ENCODE measurements around the gene MLEC. TPM values are rescaled to one million over a fixed set of nuclear protein-coding genes. Genes with fewer than 3 reads are reported as not detected.
A peak's percentile ranks its signal among the peaks of the same experiment; 100 is the strongest.

The MLEC gene
- total and polyA plus RNA-seq, 9 of the 15 experiments (the other 6 are each of a cell fraction or from before 2014, with no cell fraction given), result 18.5 to 108 (median 57.8) TPM

- TF ChIP-seq CGGBP1 (CRISPR knock-in tag; IDR thresholded peaks at IDR 0.05), result no peak
- peak; percentile 54 for TF ChIP-seq NEUROD1 (IDR thresholded peaks at IDR 0.05; ENCODE audit: borderline replicate concordance, low read depth, low read length, partially characterized antibody)
- peak; percentile 23; the same call in 1 of the 2 replicates for TF ChIP-seq BHLHE40 (IDR thresholded peaks at IDR 0.05; ENCODE audit: low read length)
- TF ChIP-seq POLR2G (IDR thresholded peaks at IDR 0.05; ENCODE audit: low read depth, low read length), result peak; percentile 83
- TF ChIP-seq ZNF384 (IDR thresholded peaks at IDR 0.05; ENCODE audit: low read depth, low read length), result no peak
- peak in 1 of 2 experiments; percentile 68; a peak in 1 of 4 replicates for TF ChIP-seq BCLAF1 (IDR thresholded peaks at IDR 0.05; ENCODE audit: borderline replicate concordance in 1 of 2, control insufficient read depth in 1 of 2, low read depth in 2 of 2, low read length in 1 of 2)
- peak; percentile 2 for TF ChIP-seq RBM22 (IDR thresholded peaks at IDR 0.05; ENCODE audit: low read depth, low read length, poor library complexity, severe bottlenecking)
- peak; percentile 17; the same call in 1 of the 2 replicates for TF ChIP-seq MTA3 (IDR thresholded peaks at IDR 0.05; ENCODE audit: borderline replicate concordance)
- no peak for TF ChIP-seq TEAD2 (tag; IDR thresholded peaks at IDR 0.05)
- peak; percentile 31 for TF ChIP-seq PHF20 (IDR thresholded peaks at IDR 0.05; ENCODE audit: partially characterized antibody)
- peak; percentile 79 for TF ChIP-seq PHF8 (IDR thresholded peaks at IDR 0.05; ENCODE audit: borderline replicate concordance, low read length)
- peak; percentile 67 for TF ChIP-seq RBFOX2 (IDR thresholded peaks at IDR 0.05; ENCODE audit: low read depth, low read length)
- TF ChIP-seq MAX (CRISPR knock-in tag; IDR thresholded peaks at IDR 0.05), result no peak; the same call in 1 of the 2 replicates
- no peak for TF ChIP-seq ZNF696 (CRISPR knock-in tag; conservative IDR thresholded peaks at IDR 0.05)
- TF ChIP-seq TAF15 (IDR thresholded peaks at IDR 0.05; ENCODE audit: low read depth, low read length), result no peak
- peak; percentile 99 for TF ChIP-seq ATF7 (IDR thresholded peaks at IDR 0.05)
- TF ChIP-seq CCNT2 (IDR thresholded peaks at IDR 0.05; ENCODE audit: borderline replicate concordance, extremely low read depth, insufficient read length, low read depth, low read length), result peak; percentile 62
- TF ChIP-seq NONO (IDR thresholded peaks at IDR 0.05; ENCODE audit: low read depth in 2 of 2, low read length in 1 of 2), result peak in 1 of 2 experiments; percentile 97; a peak in 2 of 4 replicates
- TF ChIP-seq RAD51 (IDR thresholded peaks at IDR 0.05; ENCODE audit: borderline replicate concordance, low read depth), result no peak
- no peak for TF ChIP-seq ADNP (tag; IDR thresholded peaks at IDR 0.05)
- no peak for TF ChIP-seq CBX1 (IDR thresholded peaks at IDR 0.05; ENCODE audit: low read depth)
- peak; percentile 68; the same call in 1 of the 2 replicates for TF ChIP-seq RB1 (IDR thresholded peaks at IDR 0.05; ENCODE audit: low read depth)
- TF ChIP-seq SOX6 (IDR thresholded peaks at IDR 0.05), result peak; percentile 10; the same call in 1 of the 2 replicates
- TF ChIP-seq ZNF140 (CRISPR knock-in tag; IDR thresholded peaks at IDR 0.05), result no peak
- no peak for TF ChIP-seq PHB (CRISPR knock-in tag; IDR thresholded peaks at IDR 0.05)
- no peak for TF ChIP-seq TCF7 (IDR thresholded peaks at IDR 0.05; ENCODE audit: borderline replicate concordance)
- TF ChIP-seq SP1 (CRISPR knock-in tag; IDR thresholded peaks at IDR 0.05), result no peak; the same call in 1 of the 2 replicates
These were observed 729 bp upstream of the MLEC start (continued) for GRCh38 chr12:120686151-120686689.
